ENCODE measurements around the gene FBXO22.

DNA sequence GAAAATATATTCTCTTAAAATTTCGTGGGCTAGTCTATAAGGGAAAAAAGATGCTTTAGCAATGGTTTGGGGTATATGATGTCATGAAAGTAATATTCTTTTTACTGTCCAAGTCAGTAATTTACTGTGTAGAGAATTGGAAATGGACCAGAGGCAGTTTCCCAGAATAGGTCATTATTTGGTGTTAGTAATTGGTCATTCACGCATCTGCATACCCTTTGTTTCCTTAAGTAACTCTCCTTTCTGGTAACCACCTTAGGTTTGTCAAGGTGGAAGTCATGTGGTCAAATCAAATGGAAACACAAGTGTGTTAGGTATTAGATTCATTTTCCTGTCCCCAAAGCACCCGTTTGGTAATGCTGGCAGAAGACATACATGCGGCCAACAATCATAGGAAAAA is 23.9 kb downstream of the FBXO22 start:
- TF ChIP-seq CTCF (IDR thresholded peaks at IDR 0.05; ENCODE audit: low read depth, low read length, poor library complexity, severe bottlenecking) (no peak), EZH2phosphoT487 (IDR thresholded peaks at IDR 0.05; ENCODE audit: borderline replicate concordance, low read length) (no peak)
